ENCODE data around the gene HIVEP3. TPM values are rescaled to one million over a fixed set of nuclear protein-coding genes. Genes with fewer than 3 reads are reported as not detected.

The HIVEP3 gene
- total RNA-seq, 4 donors from 2014 or later = 5.3 to 17.3 (median 9.1) TPM

GRCh38 chr1:41842326-41842725, 76.4 kb downstream of the HIVEP3 start:
- no peak for DNase-seq (ENCODE audit: low spot score in 2 of 2)
- intact Hi-C loops (cut with DNase I; ENCODE audit: low total_unique reads) = no loop called here
- no peak overlapping the region for H3K4me3 ChIP-seq (ENCODE audit: low read depth, poor library complexity, severe bottlenecking)
- TF ChIP-seq CTCF (IDR thresholded peaks at IDR 0.05) (no peak), POLR2A (IDR thresholded peaks at IDR 0.05) (no peak)
- 63% methylated on average over 2 of the region's 2 CpGs for WGBS, 2 donors

GRCh38 chr1:41840592-41841246, 78.0 kb downstream of the HIVEP3 start:
- 67 to 69% methylated on average over 8 of the region's 8 CpGs for WGBS, 2 donors
- intact Hi-C loops (cut with DNase I; ENCODE audit: low total_unique reads) = no loop called here
- H3K4me3 ChIP-seq (ENCODE audit: low read depth, poor library complexity, severe bottlenecking) = no peak overlapping the region
- no peak for TF ChIP-seq CTCF (IDR thresholded peaks at IDR 0.05)
- no peak for TF ChIP-seq POLR2A (IDR thresholded peaks at IDR 0.05)
- no peak for DNase-seq (ENCODE audit: low spot score in 2 of 2)

GRCh38 chr1:41838266-41838665, 80.5 kb downstream of the HIVEP3 start:
- no peak overlapping the region for H3K4me3 ChIP-seq (ENCODE audit: low read depth, poor library complexity, severe bottlenecking)
- no peak for TF ChIP-seq POLR2A (IDR thresholded peaks at IDR 0.05)
- TF ChIP-seq CTCF (IDR thresholded peaks at IDR 0.05) = no peak
- intact Hi-C loops (cut with DNase I; ENCODE audit: low total_unique reads) = no loop called here
- WGBS, 2 donors = 88 to 89% methylated on average over 6 of the region's 6 CpGs
- no peak for DNase-seq (ENCODE audit: low spot score in 2 of 2)

- DNase-seq (ENCODE audit: low spot score in 2 of 2) = no peak
- intact Hi-C loops (cut with DNase I; ENCODE audit: low total_unique reads) = no loop called here
- 95 to 100% methylated on average over 1 of the region's 1 CpG for WGBS, 2 donors
- H3K4me3 ChIP-seq (ENCODE audit: low read depth, poor library complexity, severe bottlenecking) = no peak overlapping the region
- no peak for TF ChIP-seq CTCF (IDR thresholded peaks at IDR 0.05)
- no peak for TF ChIP-seq POLR2A (IDR thresholded peaks at IDR 0.05)
These were observed 81.0 kb downstream of the HIVEP3 start for GRCh38 chr1:41837691-41838090.

GRCh38 chr1:41835485-41835884, 83.2 kb downstream of the HIVEP3 start:
- WGBS, 2 donors = 96% methylated on average over 5 of the region's 5 CpGs
- DNase-seq (ENCODE audit: low spot score in 2 of 2) = no peak
- no peak for TF ChIP-seq POLR2A (IDR thresholded peaks at IDR 0.05)
- intact Hi-C loops (cut with DNase I; ENCODE audit: low total_unique reads) = no loop called here
- no peak overlapping the region for H3K4me3 ChIP-seq (ENCODE audit: low read depth, poor library complexity, severe bottlenecking)

GRCh38 chr1:41833519-41834000, 85.2 kb downstream of the HIVEP3 start:
- H3K4me3 ChIP-seq (ENCODE audit: low read depth, poor library complexity, severe bottlenecking) = no peak overlapping the region

More at GRCh38 chr1:41833519-41834000, 85.2 kb downstream of the HIVEP3 start:
- TF ChIP-seq POLR2A (IDR thresholded peaks at IDR 0.05) = no peak
- no peak for TF ChIP-seq CTCF (IDR thresholded peaks at IDR 0.05)
- DNase-seq (ENCODE audit: low spot score in 2 of 2) = no peak
- 94 to 97% methylated on average over 5 of the region's 5 CpGs for WGBS, 2 donors
- intact Hi-C loops (cut with DNase I; ENCODE audit: low total_unique reads) = no loop called here

Data from lower leg skin (tissue), 4 donors.